Measurements from ENCODE around the gene RABGAP1L. TPM values are rescaled to one million over a fixed set of nuclear protein-coding genes. Genes with fewer than 3 reads are reported as not detected.

Gene RABGAP1L
- total RNA-seq, 1 experiment from 2014 or later: 76.9 TPM

- TF ChIP-seq ARID4B (CRISPR knock-in tag; IDR thresholded peaks at IDR 0.05; ENCODE audit: borderline replicate concordance): no peak
- no peak for TF ChIP-seq ELF4 (CRISPR knock-in tag; IDR thresholded peaks at IDR 0.05; ENCODE audit: low read depth)
- TF ChIP-seq NR2C2 (CRISPR knock-in tag; IDR thresholded peaks at IDR 0.05): no peak
- TF ChIP-seq, protein P1, sequence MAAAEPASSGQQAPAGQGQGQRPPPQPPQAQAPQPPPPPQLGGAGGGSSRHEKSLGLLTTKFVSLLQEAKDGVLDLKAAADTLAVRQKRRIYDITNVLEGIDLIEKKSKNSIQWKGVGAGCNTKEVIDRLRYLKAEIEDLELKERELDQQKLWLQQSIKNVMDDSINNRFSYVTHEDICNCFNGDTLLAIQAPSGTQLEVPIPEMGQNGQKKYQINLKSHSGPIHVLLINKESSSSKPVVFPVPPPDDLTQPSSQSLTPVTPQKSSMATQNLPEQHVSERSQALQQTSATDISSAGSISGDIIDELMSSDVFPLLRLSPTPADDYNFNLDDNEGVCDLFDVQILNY (CRISPR knock-in tag; IDR thresholded peaks at IDR 0.05): no peak
- no peak for TF ChIP-seq ATF1 (CRISPR knock-in tag; IDR thresholded peaks at IDR 0.05)
- no peak for TF ChIP-seq ZNF671 (CRISPR knock-in tag; IDR thresholded peaks at IDR 0.05)
- no peak for TF ChIP-seq ZBTB21 (CRISPR knock-in tag; IDR thresholded peaks at IDR 0.05; ENCODE audit: borderline replicate concordance)
- TF ChIP-seq ZNF263 (CRISPR knock-in tag; IDR thresholded peaks at IDR 0.05; ENCODE audit: low read depth): no peak
Measured at GRCh38 chr1:174401075-174401474, 241.8 kb downstream of the RABGAP1L start (continued).

- CTCF ChIA-PET: no interaction called here
Measured at GRCh38 chr1:174405219-174405618, 245.9 kb downstream of the RABGAP1L start.

GRCh38 chr1:174406421-174406820, 247.1 kb downstream of the RABGAP1L start:
- no peaks in the 10 kb centered on the region; the same call in 1 of the 2 replicates for H3K27me3 Mint-ChIP-seq (ENCODE audit: low read depth)
- CTCF ChIA-PET: no interaction called here
- ATAC-seq: no peak
- no peak overlapping the region for H3K27ac Mint-ChIP-seq
- H3K4me1 Mint-ChIP-seq: no peaks in the 10 kb centered on the region
- H3K4me3 Mint-ChIP-seq: no peak overlapping the region
- no peaks in the 10 kb centered on the region for H3K36me3 Mint-ChIP-seq
- H3K9me3 Mint-ChIP-seq: no peaks in the 10 kb centered on the region
- POLR2A ChIA-PET: no interaction called here
- DNase-seq (ENCODE audit: low spot score): no peak
- TF ChIP-seq ZNF138 (CRISPR knock-in tag; conservative IDR thresholded peaks at IDR 0.05) (no peak), ETV6 (CRISPR knock-in tag; IDR thresholded peaks at IDR 0.05) (no peak), ZNF121 (CRISPR knock-in tag; IDR thresholded peaks at IDR 0.05) (no peak), SP1 (CRISPR knock-in tag; conservative IDR thresholded peaks at IDR 0.05) (no peak)
- TF ChIP-seq, protein P2, sequence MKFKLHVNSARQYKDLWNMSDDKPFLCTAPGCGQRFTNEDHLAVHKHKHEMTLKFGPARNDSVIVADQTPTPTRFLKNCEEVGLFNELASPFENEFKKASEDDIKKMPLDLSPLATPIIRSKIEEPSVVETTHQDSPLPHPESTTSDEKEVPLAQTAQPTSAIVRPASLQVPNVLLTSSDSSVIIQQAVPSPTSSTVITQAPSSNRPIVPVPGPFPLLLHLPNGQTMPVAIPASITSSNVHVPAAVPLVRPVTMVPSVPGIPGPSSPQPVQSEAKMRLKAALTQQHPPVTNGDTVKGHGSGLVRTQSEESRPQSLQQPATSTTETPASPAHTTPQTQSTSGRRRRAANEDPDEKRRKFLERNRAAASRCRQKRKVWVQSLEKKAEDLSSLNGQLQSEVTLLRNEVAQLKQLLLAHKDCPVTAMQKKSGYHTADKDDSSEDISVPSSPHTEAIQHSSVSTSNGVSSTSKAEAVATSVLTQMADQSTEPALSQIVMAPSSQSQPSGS (CRISPR knock-in tag; IDR thresholded peaks at IDR 0.05; ENCODE audit: borderline replicate concordance, low read depth): no peak
- TF ChIP-seq, protein P3, sequence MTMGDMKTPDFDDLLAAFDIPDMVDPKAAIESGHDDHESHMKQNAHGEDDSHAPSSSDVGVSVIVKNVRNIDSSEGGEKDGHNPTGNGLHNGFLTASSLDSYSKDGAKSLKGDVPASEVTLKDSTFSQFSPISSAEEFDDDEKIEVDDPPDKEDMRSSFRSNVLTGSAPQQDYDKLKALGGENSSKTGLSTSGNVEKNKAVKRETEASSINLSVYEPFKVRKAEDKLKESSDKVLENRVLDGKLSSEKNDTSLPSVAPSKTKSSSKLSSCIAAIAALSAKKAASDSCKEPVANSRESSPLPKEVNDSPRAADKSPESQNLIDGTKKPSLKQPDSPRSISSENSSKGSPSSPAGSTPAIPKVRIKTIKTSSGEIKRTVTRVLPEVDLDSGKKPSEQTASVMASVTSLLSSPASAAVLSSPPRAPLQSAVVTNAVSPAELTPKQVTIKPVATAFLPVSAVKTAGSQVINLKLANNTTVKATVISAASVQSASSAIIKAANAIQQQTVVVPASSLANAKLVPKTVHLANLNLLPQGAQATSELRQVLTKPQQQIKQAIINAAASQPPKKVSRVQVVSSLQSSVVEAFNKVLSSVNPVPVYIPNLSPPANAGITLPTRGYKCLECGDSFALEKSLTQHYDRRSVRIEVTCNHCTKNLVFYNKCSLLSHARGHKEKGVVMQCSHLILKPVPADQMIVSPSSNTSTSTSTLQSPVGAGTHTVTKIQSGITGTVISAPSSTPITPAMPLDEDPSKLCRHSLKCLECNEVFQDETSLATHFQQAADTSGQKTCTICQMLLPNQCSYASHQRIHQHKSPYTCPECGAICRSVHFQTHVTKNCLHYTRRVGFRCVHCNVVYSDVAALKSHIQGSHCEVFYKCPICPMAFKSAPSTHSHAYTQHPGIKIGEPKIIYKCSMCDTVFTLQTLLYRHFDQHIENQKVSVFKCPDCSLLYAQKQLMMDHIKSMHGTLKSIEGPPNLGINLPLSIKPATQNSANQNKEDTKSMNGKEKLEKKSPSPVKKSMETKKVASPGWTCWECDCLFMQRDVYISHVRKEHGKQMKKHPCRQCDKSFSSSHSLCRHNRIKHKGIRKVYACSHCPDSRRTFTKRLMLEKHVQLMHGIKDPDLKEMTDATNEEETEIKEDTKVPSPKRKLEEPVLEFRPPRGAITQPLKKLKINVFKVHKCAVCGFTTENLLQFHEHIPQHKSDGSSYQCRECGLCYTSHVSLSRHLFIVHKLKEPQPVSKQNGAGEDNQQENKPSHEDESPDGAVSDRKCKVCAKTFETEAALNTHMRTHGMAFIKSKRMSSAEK (CRISPR knock-in tag; IDR thresholded peaks at IDR 0.05; ENCODE audit: borderline replicate concordance): no peak

More at GRCh38 chr1:174405219-174405618, 245.9 kb downstream of the RABGAP1L start:
- no peaks in the 10 kb centered on the region for H3K4me1 Mint-ChIP-seq
- POLR2A ChIA-PET: no interaction called here
- H3K27me3 Mint-ChIP-seq (ENCODE audit: low read depth): no peaks in the 10 kb centered on the region; the same call in 1 of the 2 replicates
- TF ChIP-seq ZNF396 (CRISPR knock-in tag; IDR thresholded peaks at IDR 0.05; ENCODE audit: borderline replicate concordance) (no peak), OVOL2 (CRISPR knock-in tag; IDR thresholded peaks at IDR 0.05; ENCODE audit: borderline replicate concordance) (no peak), USF2 (CRISPR knock-in tag; IDR thresholded peaks at IDR 0.05) (no peak), ATF1 (CRISPR knock-in tag; IDR thresholded peaks at IDR 0.05) (no peak), NFYB (CRISPR knock-in tag; conservative IDR thresholded peaks at IDR 0.05; ENCODE audit: low read depth) (no peak), ZNF512 (CRISPR knock-in tag; IDR thresholded peaks at IDR 0.05; ENCODE audit: borderline replicate concordance) (no peak), ZBTB21 (CRISPR knock-in tag; IDR thresholded peaks at IDR 0.05; ENCODE audit: borderline replicate concordance) (no peak), ZNF263 (CRISPR knock-in tag; IDR thresholded peaks at IDR 0.05; ENCODE audit: low read depth) (no peak)
- ATAC-seq (no peak), DNase-seq (ENCODE audit: low spot score) (no peak)
- H3K4me3 Mint-ChIP-seq: no peak overlapping the region
- no peaks in the 10 kb centered on the region for H3K9me3 Mint-ChIP-seq
- H3K36me3 Mint-ChIP-seq: no peaks in the 10 kb centered on the region
- H3K27ac Mint-ChIP-seq: no peak overlapping the region
